Heart left ventricle (tissue), 16 donors: Measurements from ENCODE around the gene GPC6. TPM values are rescaled to one million over a fixed set of nuclear protein-coding genes. Genes with fewer than 3 reads are reported as not detected.

Experiments
- ATAC-seq, 4 donors: fragments of 200-7000 bp; cut with Tn5 transposase; one replicate each; pipeline ENCODE4 v1.9.1; 2020 to 2022; ENCODE audit warnings: moderate library complexity in 4 of 4, mild to moderate bottlenecking in 3 of 4, moderate number of reproducible peaks in 1 of 4
- DNase-seq, 5 donors: peaks; one replicate each; pipeline ENCODE4 v3.0.0-alpha.2; 2020
- H3K27ac ChIP-seq, 12 donors: fragments of 200-600 bp; sonication (generic) in 4 of 12; one replicate each; pipeline versions ENCODE4 v1.5.0 to v1.8.0; 2016 to 2022; ENCODE audit warnings: mild to moderate bottlenecking in 2 of 12
- H3K27me3 ChIP-seq, 9 donors: fragments of 200-600 bp; sonication (generic) in 2 of 9; one replicate each; pipeline versions ENCODE4 v1.5.1 to v1.8.0; 2016 to 2022; ENCODE audit warnings: mild to moderate bottlenecking in 3 of 9
- H3K36me3 ChIP-seq, 9 donors: fragments of 200-600 bp; sonication (generic) in 2 of 9; one replicate each; pipeline versions ENCODE4 v1.5.0 to v1.8.0; 2018 to 2022; ENCODE audit warnings: mild to moderate bottlenecking in 2 of 9
- H3K4me1 ChIP-seq, 12 donors: fragments of 200-600 bp; sonication (generic) in 4 of 12; one replicate each; pipeline versions ENCODE4 v1.5.0 to v1.8.0; 2016 to 2022; ENCODE audit warnings: mild to moderate bottlenecking in 3 of 12
- H3K4me3 ChIP-seq, 12 donors: fragments of 200-600 bp; sonication (generic) in 4 of 12; one replicate each; pipeline versions ENCODE4 v1.5.0 to v1.8.0; 2017 to 2022; ENCODE audit warnings: mild to moderate bottlenecking in 9 of 12, moderate library complexity in 4 of 12
- H3K9me3 ChIP-seq, 12 donors: fragments of 200-600 bp; sonication (generic) in 4 of 12; one replicate each; pipeline versions ENCODE4 v1.5.0 to v1.8.0; 2016 to 2022; ENCODE audit warnings: mild to moderate bottlenecking in 1 of 12
- CTCF ChIP-seq, 12 donors: fragments of 200-600 bp; sonication (generic) in 4 of 12; IDR thresholded peaks; one replicate each; pipeline versions ENCODE4 v1.5.0 to v1.8.0; 2018 to 2022; ENCODE audit warnings: antibody characterized with exemption in 12 of 12, mild to moderate bottlenecking in 5 of 12
- POLR2A ChIP-seq, 2 donors: fragments of 450-650 bp; IDR thresholded peaks; one replicate each; pipeline ENCODE4 v1.6.1; 2017; ENCODE audit warnings: antibody characterized with exemption in 2 of 2, mild to moderate bottlenecking in 2 of 2, moderate library complexity in 2 of 2
- WGBS, 4 donors: extraction: QIAGEN DNeasy Blood & Tissue Kit in 2 of 4; methylation state at CpG; one replicate each; pipeline versions ENCODE4 v1.1.5 to v1.1.7; 2013 to 2018; 5-methylcytosine and 5-hydroxymethylcytosine counted together
- intact Hi-C, 10 donors: fragments of 100-400 bp; cut with DNase I; formaldehyde crosslinking; loops; one replicate each; pipeline versions ENCODE4 v1.11.1 to v1.14.2; 2022
- polyA plus RNA-seq, 2 donors: library from polyadenylated mRNA; stranded (reverse); fragments of 200-250 nt; gene quantifications; one replicate each; pipeline ENCODE4 v1.2.3, GENCODE V29; 2013
- total RNA-seq, 9 donors: library from RNA; depleted of rRNA in 2 of 9; stranded (reverse); fragments of >200 nt in 2 of 9; fragmentation: NEBNext Ultra II Directional in 3 of 9; extraction: Animal tissue kit (Norgen Biotek cat#: 25700) in 3 of 9; gene quantifications; one replicate each; pipeline versions ENCODE4 v1.1.0 to v1.2.4, GENCODE V29; 2016 to 2023
- donor health status: ischemic (EF 13 %, LVEDD 7.1; RV severe dilation, severe dysfunction).
- donor health status: healthy with polysubstance abuse.
- donor health status: DM: no; HTN: yes; CAD: no.
- donor health status: DM: no; HTN: no; CAD: no.
- donor health status: ischemic (EF 25% LVEDD 6.9; RV normal size, moderate dysfunction).
- donor health status: ischemic (EF 25% LVEDD 5.7; RV mildly dilated, moderate dysfunction).
- donor health status: healthy.
- donor health status: DM: yes; HTN: yes; CAD: no.
- donor health status: ischemic (EF 35%, LVEDD 5.7; RV mildly dilated, moderate dysfunction).
- donor health status: nonischemic (EF 11% LVEDD 7.7; RV severe dilation, severe dysfunction).
- donor health status: DM: yes; HTN: yes; CAD: no.
- donor health status: PGD.
- donor health status: ischemic (EF 29% LVEDD 5.4; RV normal size, mild dysfunction).
- donor health status: nonischemic (EF 23%, LVEDD 6.1; RV moderate dilation, normal function).

The GPC6 gene
- total and polyA plus RNA-seq, 11 donors: 0.08 to 6.2 (median 2.0) TPM

- TF ChIP-seq POLR2A (IDR thresholded peaks at IDR 0.05) (no peak), CTCF (IDR thresholded peaks at IDR 0.05) (no peak)
- H3K27me3 ChIP-seq: no peaks in the 10 kb centered on the region
- intact Hi-C loops: no loop called here
- H3K9me3 ChIP-seq: no peaks in the 10 kb centered on the region
- DNase-seq (no peak), ATAC-seq (no peak)
- H3K36me3 ChIP-seq: no peaks in the 10 kb centered on the region
- no peak overlapping the region for H3K27ac ChIP-seq
- 76 to 87% (median 82%) methylated on average over 3 of the region's 3 CpGs for WGBS, 4 donors
- no peak overlapping the region for H3K4me3 ChIP-seq
- no peaks in the 10 kb centered on the region for H3K4me1 ChIP-seq
Measured at GRCh38 chr13:93811071-93811737, 584.6 kb downstream of the GPC6 start.

GRCh38 chr13:93811738-93812112 is 585.1 kb downstream of the GPC6 start:
- Histone ChIP-seq H3K36me3 (no peaks in the 10 kb centered on the region), H3K27ac (no peak overlapping the region), H3K27me3 (no peaks in the 10 kb centered on the region), H3K4me1 (no peaks in the 10 kb centered on the region), H3K9me3 (no peaks in the 10 kb centered on the region), H3K4me3 (no peak overlapping the region)
- TF ChIP-seq POLR2A (IDR thresholded peaks at IDR 0.05) (no peak), CTCF (IDR thresholded peaks at IDR 0.05) (no peak)
- no peak for DNase-seq
- WGBS, 4 donors: 49 to 59% (median 56%) methylated on average over 3 of the region's 3 CpGs
- no peak for ATAC-seq
- intact Hi-C loops: no loop called here

- Histone ChIP-seq H3K27ac (no peak overlapping the region), H3K36me3 (no peaks in the 10 kb centered on the region), H3K4me3 (no peak overlapping the region), H3K9me3 (no peaks in the 10 kb centered on the region), H3K4me1 (no peaks in the 10 kb centered on the region), H3K27me3 (no peaks in the 10 kb centered on the region)
- intact Hi-C loops: no loop called here
- DNase-seq: no peak
- no peak for ATAC-seq
- WGBS, 4 donors: 69 to 74% (median 72%) methylated on average over 3 of the region's 3 CpGs
- no peak for TF ChIP-seq CTCF (IDR thresholded peaks at IDR 0.05)
- no peak for TF ChIP-seq POLR2A (IDR thresholded peaks at IDR 0.05)
Measured at GRCh38 chr13:93814658-93815057, 588.1 kb downstream of the GPC6 start.

- no peaks in the 10 kb centered on the region for H3K4me1 ChIP-seq
- DNase-seq (no peak), ATAC-seq (no peak)
- no peaks in the 10 kb centered on the region for H3K36me3 ChIP-seq
- no peak overlapping the region for H3K27ac ChIP-seq
- H3K27me3 ChIP-seq: no peaks in the 10 kb centered on the region
- TF ChIP-seq CTCF (IDR thresholded peaks at IDR 0.05): no peak
- TF ChIP-seq POLR2A (IDR thresholded peaks at IDR 0.05): no peak
- H3K9me3 ChIP-seq: no peaks in the 10 kb centered on the region
- intact Hi-C loops: no loop called here
- H3K4me3 ChIP-seq: no peak overlapping the region
- 78 to 88% (median 81%) methylated on average over 3 of the region's 3 CpGs for WGBS, 4 donors
Measured at GRCh38 chr13:93818345-93818744, 591.7 kb downstream of the GPC6 start.
